HG03095 (cell line): Measurements from ENCODE around the gene RAB11FIP3.
"Not testable (repeated sequence)": the region's sequence is repeated elsewhere in the genome, so short reads cannot be mapped to it uniquely, and the experiment has no call there.

Experiments used
- ATAC-seq: cut with Tn5 transposase; IDR thresholded peaks from one replicate; pipeline ENCODE4 v1.9.1; 2021; ENCODE audit warnings: moderate library complexity; ENCODE audit not compliant: unreplicated experiment

The RAB11FIP3 gene

GRCh38 chr16:491220-491919 lies 65.9 kb downstream of the RAB11FIP3 start:
- no peak for ATAC-seq

GRCh38 chr16:492211-492875 lies 66.9 kb downstream of the RAB11FIP3 start:
- no peak for ATAC-seq

GRCh38 chr16:494676-495075 lies 69.2 kb downstream of the RAB11FIP3 start:
- not testable (repeated sequence) for ATAC-seq

GRCh38 chr16:495127-495748 lies 69.8 kb downstream of the RAB11FIP3 start:
- no peak for ATAC-seq

GRCh38 chr16:496097-496886 lies 70.8 kb downstream of the RAB11FIP3 start:
- no peak for ATAC-seq

- ATAC-seq = no peak
Observed at GRCh38 chr16:497258-497657, 71.8 kb downstream of the RAB11FIP3 start.

GRCh38 chr16:499924-500323 lies 74.5 kb downstream of the RAB11FIP3 start:
- ATAC-seq = no peak

GRCh38 chr16:500709-501108 lies 75.3 kb downstream of the RAB11FIP3 start:
- no peak for ATAC-seq

- no peak for ATAC-seq
Observed at GRCh38 chr16:502179-502943, 76.9 kb downstream of the RAB11FIP3 start.

- no peak for ATAC-seq
Observed at GRCh38 chr16:503150-504071, 78.0 kb downstream of the RAB11FIP3 start.

GRCh38 chr16:505479-506245 lies 80.2 kb downstream of the RAB11FIP3 start:
- ATAC-seq = no peak

- ATAC-seq = no peak
Observed at GRCh38 chr16:506246-506546, 80.7 kb downstream of the RAB11FIP3 start.

GRCh38 chr16:507527-507926 lies 82.1 kb downstream of the RAB11FIP3 start:
- ATAC-seq = not testable (repeated sequence)

GRCh38 chr16:507996-508395 lies 82.5 kb downstream of the RAB11FIP3 start:
- ATAC-seq = no peak

- ATAC-seq = no peak
Observed at GRCh38 chr16:508884-509736, 83.7 kb downstream of the RAB11FIP3 start.

GRCh38 chr16:510066-510825 lies 84.8 kb downstream of the RAB11FIP3 start:
- ATAC-seq = no peak

- no peak for ATAC-seq
Observed at GRCh38 chr16:512802-513201, 87.4 kb downstream of the RAB11FIP3 start.
